ENCODE data around the gene CRB3. TPM values are rescaled to one million over a fixed set of nuclear protein-coding genes. Genes with fewer than 3 reads are reported as not detected.

CRB3 gene
- total and polyA plus RNA-seq, 2 of the 8 experiments (the other 6 are each of a cell fraction or from before 2014, with no cell fraction given): 21.1 to 24.6 TPM

DNA sequence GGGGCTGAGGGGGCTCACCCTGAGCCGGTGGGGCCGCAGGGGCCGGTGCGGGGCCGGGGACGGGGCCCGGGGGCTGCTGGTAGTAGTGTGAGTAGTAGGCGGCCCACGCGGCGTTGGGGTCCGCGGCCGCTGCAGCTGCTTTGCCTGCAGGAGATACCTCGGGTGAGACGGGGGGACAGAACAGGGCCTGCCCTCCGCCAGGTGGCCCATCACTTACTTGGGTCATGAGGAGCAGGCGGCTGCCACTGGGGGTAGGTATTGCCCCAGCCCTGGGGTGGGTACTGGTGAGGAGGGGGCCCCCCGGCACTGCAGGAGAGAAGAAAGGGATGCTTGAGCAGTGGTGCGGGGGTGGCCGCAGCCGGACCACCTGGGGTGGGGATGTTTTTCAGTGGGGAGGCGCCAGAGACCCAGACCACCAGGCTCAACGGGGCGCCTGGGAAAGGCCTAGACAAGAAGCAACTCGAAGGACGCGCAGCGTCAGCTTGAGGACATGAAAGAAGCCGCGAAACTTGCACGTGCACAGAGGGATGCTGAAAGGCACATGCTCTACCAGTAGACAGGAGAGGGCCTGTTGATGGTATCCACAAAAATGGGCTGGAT lies 48.4 kb upstream of the CRB3 start:
- H3K36me3 ChIP-seq (ENCODE audit: control insufficient read depth in 2 of 4, insufficient read depth in 4 of 4, low read length in 3 of 4): peaks cover 42 to 74% (median 62%) of the 10 kb centered on the region in 4 experiments
- peaks cover 18% of the 10 kb centered on the region for H3K79me1 ChIP-seq (ENCODE audit: low read depth, low read length)
- H3K27me3 ChIP-seq (replicated peaks in 1 of 4; ENCODE audit: control insufficient read depth in 3 of 4, extremely low read depth in 1 of 4, insufficient read depth in 3 of 4, low read length in 3 of 4): no peaks in the 10 kb centered on the region
- H4K5ac ChIP-seq (ENCODE audit: insufficient read length, low read depth, low read length): no peak overlapping the region
- no peak overlapping the region for H2BK12ac ChIP-seq (ENCODE audit: low read depth, low read length)
- 92% methylated on average over 10 of the region's 32 CpGs; no CpG with 5 or more reads in 1 of the 2 experiments for WGBS, 2 experiments (ENCODE audit: extremely low coverage in 1 of 2, insufficient coverage in 1 of 2, insufficient read length in 1 of 2, insufficient replicate concordance in 2 of 2, low coverage in 1 of 2, low lambda C conversion rate in 2 of 2, missing lambda C conversion rate in 1 of 2)
- H4K91ac ChIP-seq (replicated peaks; ENCODE audit: insufficient read length, low read length): no peak overlapping the region
- no peak overlapping the region for H2BK15ac ChIP-seq (ENCODE audit: low read length)
- no peak overlapping the region for H3K9ac ChIP-seq (replicated peaks in 1 of 4; ENCODE audit: extremely low read depth in 1 of 4, low read depth in 3 of 4, low read length in 3 of 4)
- H3K4me1 ChIP-seq (replicated peaks in 1 of 4; ENCODE audit: control insufficient read depth in 3 of 4, insufficient read depth in 4 of 4, low read length in 3 of 4): peaks cover 0 to 12% (median 6%) of the 10 kb centered on the region in 4 experiments; a peak in 6 of 7 replicates
- H3K4me2 ChIP-seq (ENCODE audit: insufficient read depth in 1 of 2, low read depth in 2 of 2, low read length in 2 of 2): no peak overlapping the region
- peaks cover 0 to 34% of the 10 kb centered on the region in 2 experiments for H3K79me2 ChIP-seq (ENCODE audit: control insufficient read depth in 1 of 2, insufficient read depth in 2 of 2, low read length in 2 of 2)
- H3K4me3 ChIP-seq (ENCODE audit: extremely low read depth in 1 of 4, insufficient read depth in 2 of 4, low read depth in 3 of 4, low read length in 4 of 4): no peak overlapping the region
- no peak overlapping the region for H3K27ac ChIP-seq (ENCODE audit: low read depth, low read length)
- no peak for DNase-seq (ENCODE audit: low read depth in 1 of 2, low spot score in 2 of 2)
- H4K8ac ChIP-seq (ENCODE audit: extremely low read depth, insufficient read depth, low read length): no peak overlapping the region
- H3K14ac ChIP-seq (ENCODE audit: insufficient read length): no peak overlapping the region
- no peak overlapping the region for H3K23ac ChIP-seq (ENCODE audit: insufficient read length)
- POLR2A ChIA-PET (ENCODE audit: partially characterized antibody): interaction anchor here (1.2 to 1.6 kb wide), 2 partner anchors 10 to 18 kb away, joined by 4 to 5 read pairs; partner anchors contain the start of gene KHSRP
- CTCF ChIA-PET (ENCODE audit: partially characterized antibody): interaction anchor here (1.4 kb wide), 1 partner anchor 197 kb away, joined by 3 read pairs; no protein-coding TSS in a partner anchor
- no peak overlapping the region for H2BK20ac ChIP-seq (ENCODE audit: low read length)
- no peaks in the 10 kb centered on the region for H3K23me2 ChIP-seq (ENCODE audit: low read depth, low read length)
- H2BK5ac ChIP-seq (ENCODE audit: low read depth, low read length): no peak overlapping the region
- no peak overlapping the region for H3K18ac ChIP-seq (ENCODE audit: extremely low read depth, low read length)
- FAIRE-seq: no peak
- no peak overlapping the region for H2AK5ac ChIP-seq (ENCODE audit: low read depth, low read length)
- no peak overlapping the region for H2BK120ac ChIP-seq (replicated peaks; ENCODE audit: low read depth, low read length)
- peaks cover 23 to 48% of the 10 kb centered on the region in 2 experiments for H4K20me1 ChIP-seq (replicated peaks in 1 of 2; ENCODE audit: control insufficient read depth in 1 of 2, insufficient read depth in 2 of 2, low read length in 2 of 2)
- H3K56ac ChIP-seq (replicated peaks; ENCODE audit: insufficient read length, low read depth, low read length): no peak overlapping the region
- no peak overlapping the region for H3K4ac ChIP-seq (replicated peaks; ENCODE audit: insufficient read length, low read depth, low read length)
- H2AFZ ChIP-seq (ENCODE audit: low read length): no peak overlapping the region
- no peaks in the 10 kb centered on the region for H3K9me3 ChIP-seq (ENCODE audit: insufficient read depth in 2 of 2, low read depth in 1 of 2, low read length in 1 of 2)
- no peak for TF ChIP-seq RNF2 (IDR thresholded peaks at IDR 0.05; ENCODE audit: borderline replicate concordance, low read depth, low read length, missing control alignments, poor library complexity, severe bottlenecking)
- TF ChIP-seq SAP30 (IDR thresholded peaks at IDR 0.05; ENCODE audit: insufficient read depth, insufficient replicate concordance, low read length): no peak
- no peak for TF ChIP-seq CBX5 (IDR thresholded peaks at IDR 0.05; ENCODE audit: low read depth, low read length)
- no peak for TF ChIP-seq SUZ12 (IDR thresholded peaks at IDR 0.05; ENCODE audit: low read length)
- TF ChIP-seq CBX8 (IDR thresholded peaks at IDR 0.05; ENCODE audit: borderline replicate concordance, low read depth, low read length): no peak
- TF ChIP-seq GABPA (IDR thresholded peaks at IDR 0.05; ENCODE audit: borderline replicate concordance, insufficient read depth, low read length): no peak
- no peak for TF ChIP-seq KDM1A (IDR thresholded peaks at IDR 0.05; ENCODE audit: borderline replicate concordance, low read length)

Data from H1 (cell line).